Stimulated activated CD4-positive, alpha-beta T cell treated with anti-CD3 and anti-CD28 coated beads, TNF-alpha, amount 100 ng/mL, for 1 hour (primary cell): ENCODE data around the gene MFAP3L.
"Not testable (repeated sequence)": the region's sequence is repeated elsewhere in the genome, so short reads cannot be mapped to it uniquely, and the experiment has no call there.

Experiments used
- DNase-seq, 3 donors: peaks; one replicate each; pipeline ENCODE4 v3.0.0-alpha.2; 2020; ENCODE audit warnings: low read depth in 3 of 3, low spot score in 1 of 3

Gene MFAP3L

GRCh38 chr4:170026253-170027021 is at the start of gene MFAP3L:
Gene MFAP3L, minus strand, starts transcription at chr4:170026395. Its CDS starts 20,518 bp downstream, at chr4:170005877.
- DNase-seq = peak; percentile 31 to 75 (median 58)

- DNase-seq = no peak
Observed at GRCh38 chr4:170071196-170071595, 45.0 kb upstream of the MFAP3L start.

- no peak for DNase-seq
Observed at GRCh38 chr4:170068438-170069128, 42.4 kb upstream of the MFAP3L start.

GRCh38 chr4:170059421-170059820 is 33.2 kb upstream of the MFAP3L start:
- no peak for DNase-seq

- DNase-seq = no peak
Observed at GRCh38 chr4:170058826-170059225, 32.6 kb upstream of the MFAP3L start.

- no peak for DNase-seq
Observed at GRCh38 chr4:170057866-170058265, 31.7 kb upstream of the MFAP3L start.

- DNase-seq = no peak
Observed at GRCh38 chr4:170052919-170053318, 26.7 kb upstream of the MFAP3L start.

- DNase-seq = no peak
Observed at GRCh38 chr4:170051402-170051801, 25.2 kb upstream of the MFAP3L start.

- DNase-seq = no peak
Observed at GRCh38 chr4:170049766-170050165, 23.6 kb upstream of the MFAP3L start.

- DNase-seq = peak in 1 of 3 donors; percentile 23
Observed at GRCh38 chr4:170047771-170048354, 21.7 kb upstream of the MFAP3L start.

- not testable (repeated sequence) for DNase-seq
Observed at GRCh38 chr4:170046156-170046555, 20.0 kb upstream of the MFAP3L start.

- no peak for DNase-seq
Observed at GRCh38 chr4:170040031-170040680, 14.0 kb upstream of the MFAP3L start.

GRCh38 chr4:170038769-170039168 is 12.6 kb upstream of the MFAP3L start:
- no peak for DNase-seq

GRCh38 chr4:170038232-170038631 is 12.0 kb upstream of the MFAP3L start:
- no peak for DNase-seq

GRCh38 chr4:170037481-170037880 is 11.3 kb upstream of the MFAP3L start:
- DNase-seq = no peak

GRCh38 chr4:170035845-170036244 is 9.7 kb upstream of the MFAP3L start:
- DNase-seq = no peak

- DNase-seq = no peak
Observed at GRCh38 chr4:170035231-170035630, 9.0 kb upstream of the MFAP3L start.

- DNase-seq = no peak
Observed at GRCh38 chr4:170033999-170034398, 7.8 kb upstream of the MFAP3L start.

GRCh38 chr4:170030121-170030520 is 3.9 kb upstream of the MFAP3L start:
- no peak for DNase-seq

- DNase-seq = peak; percentile 52 to 90 (median 75)
Observed at GRCh38 chr4:170027181-170027829, 1.1 kb upstream of the MFAP3L start.
